Right atrium auricular region (tissue), 2 donors: ENCODE results near the gene MYOM1. TPM values are rescaled to one million over a fixed set of nuclear protein-coding genes. Genes with fewer than 3 reads are reported as not detected.

Experiments used
- DNase-seq: peaks from one replicate; pipeline ENCODE4 v3.0.0-alpha.2; 2019; ENCODE audit warnings: low spot score
- H3K27ac ChIP-seq, 2 donors: fragments of 200-600 bp; sonication (generic); 1 replicate in 1 of 2; 2 replicates in 1 of 2; pipeline ENCODE4 v1.5.1; 2016 to 2019
- H3K27me3 ChIP-seq, 2 donors: fragments of 200-600 bp; sonication (generic); one replicate each; pipeline versions ENCODE4 v1.5.1 to v1.6.0; 2017 to 2019
- H3K36me3 ChIP-seq: fragments of 200-600 bp; sonication (generic); one replicate; pipeline ENCODE4 v1.5.1; 2016
- H3K4me1 ChIP-seq, 2 donors: fragments of 200-600 bp; sonication (generic); one replicate each; pipeline versions ENCODE4 v1.5.1 to v1.6.0; 2017 to 2019
- H3K4me3 ChIP-seq, 2 donors: fragments of 200-600 bp; sonication (generic); 1 replicate in 1 of 2; 2 replicates in 1 of 2; pipeline ENCODE4 v1.5.1; 2017 to 2019; ENCODE audit warnings: mild to moderate bottlenecking in 1 of 2, moderate library complexity in 1 of 2
- H3K9me3 ChIP-seq, 2 donors: fragments of 200-600 bp; sonication (generic); one replicate each; pipeline ENCODE4 v1.5.1; 2019
- total RNA-seq, 2 donors: library from RNA; depleted of rRNA; stranded (reverse); fragments of >200 nt; gene quantifications; one replicate each; pipeline ENCODE4 v1.1.0, GENCODE V29; 2016
- TF ChIP-seq, protein P1 (sequence below), 2 donors: fragments of 200-600 bp; sonication (generic); IDR thresholded peaks; one replicate each; pipeline ENCODE4 v1.5.1; 2019; ENCODE audit warnings: antibody characterized with exemption in 2 of 2

The MYOM1 gene
- total RNA-seq, 2 donors from 2014 or later = 357 to 410 TPM

DNA sequence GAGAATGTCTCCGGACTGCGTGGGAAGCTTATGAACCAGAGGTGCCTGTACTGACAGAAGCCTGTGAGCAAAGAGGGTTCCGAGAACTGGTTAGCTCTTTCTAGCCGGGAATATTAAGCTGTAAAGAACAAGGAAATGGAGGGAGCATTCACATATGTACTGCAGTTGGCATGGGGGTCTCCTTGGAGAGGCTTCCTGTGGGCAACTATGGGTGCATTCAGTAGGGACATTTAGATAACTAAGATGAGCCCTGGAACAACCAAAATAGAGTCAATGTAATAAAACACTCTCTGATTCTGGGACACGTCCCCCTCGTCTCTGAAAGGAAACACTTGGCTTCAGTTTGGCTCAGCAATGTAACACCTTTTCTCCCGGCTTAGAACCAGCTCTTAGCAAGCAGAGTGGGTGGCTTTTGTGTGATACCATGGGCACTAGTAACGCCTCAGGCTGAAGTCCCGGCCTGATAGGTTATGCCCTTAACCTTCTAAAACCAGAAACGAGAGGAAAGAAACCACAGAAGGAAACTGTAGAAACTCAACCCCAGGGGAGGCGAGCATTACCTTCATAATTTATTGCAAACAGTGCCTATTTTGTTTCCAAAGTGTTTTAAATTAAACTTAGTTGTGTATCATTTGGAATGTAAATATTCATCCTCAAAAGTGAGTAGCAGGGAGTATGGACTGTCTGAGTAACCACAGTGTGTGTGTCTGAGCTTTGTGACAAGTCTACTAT is 158.0 kb downstream of the MYOM1 start:
- H3K36me3 ChIP-seq = peaks cover 4% of the 10 kb centered on the region
- TF ChIP-seq, protein P1, sequence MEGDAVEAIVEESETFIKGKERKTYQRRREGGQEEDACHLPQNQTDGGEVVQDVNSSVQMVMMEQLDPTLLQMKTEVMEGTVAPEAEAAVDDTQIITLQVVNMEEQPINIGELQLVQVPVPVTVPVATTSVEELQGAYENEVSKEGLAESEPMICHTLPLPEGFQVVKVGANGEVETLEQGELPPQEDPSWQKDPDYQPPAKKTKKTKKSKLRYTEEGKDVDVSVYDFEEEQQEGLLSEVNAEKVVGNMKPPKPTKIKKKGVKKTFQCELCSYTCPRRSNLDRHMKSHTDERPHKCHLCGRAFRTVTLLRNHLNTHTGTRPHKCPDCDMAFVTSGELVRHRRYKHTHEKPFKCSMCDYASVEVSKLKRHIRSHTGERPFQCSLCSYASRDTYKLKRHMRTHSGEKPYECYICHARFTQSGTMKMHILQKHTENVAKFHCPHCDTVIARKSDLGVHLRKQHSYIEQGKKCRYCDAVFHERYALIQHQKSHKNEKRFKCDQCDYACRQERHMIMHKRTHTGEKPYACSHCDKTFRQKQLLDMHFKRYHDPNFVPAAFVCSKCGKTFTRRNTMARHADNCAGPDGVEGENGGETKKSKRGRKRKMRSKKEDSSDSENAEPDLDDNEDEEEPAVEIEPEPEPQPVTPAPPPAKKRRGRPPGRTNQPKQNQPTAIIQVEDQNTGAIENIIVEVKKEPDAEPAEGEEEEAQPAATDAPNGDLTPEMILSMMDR (IDR thresholded peaks at IDR 0.05) = no peak
- H3K4me3 ChIP-seq = no peak overlapping the region
- no peak for DNase-seq
- peaks cover 0 to 25% of the 10 kb centered on the region in 2 donors for H3K4me1 ChIP-seq
- no peak overlapping the region for H3K27ac ChIP-seq
- H3K27me3 ChIP-seq = no peaks in the 10 kb centered on the region
- no peaks in the 10 kb centered on the region for H3K9me3 ChIP-seq

DNA sequence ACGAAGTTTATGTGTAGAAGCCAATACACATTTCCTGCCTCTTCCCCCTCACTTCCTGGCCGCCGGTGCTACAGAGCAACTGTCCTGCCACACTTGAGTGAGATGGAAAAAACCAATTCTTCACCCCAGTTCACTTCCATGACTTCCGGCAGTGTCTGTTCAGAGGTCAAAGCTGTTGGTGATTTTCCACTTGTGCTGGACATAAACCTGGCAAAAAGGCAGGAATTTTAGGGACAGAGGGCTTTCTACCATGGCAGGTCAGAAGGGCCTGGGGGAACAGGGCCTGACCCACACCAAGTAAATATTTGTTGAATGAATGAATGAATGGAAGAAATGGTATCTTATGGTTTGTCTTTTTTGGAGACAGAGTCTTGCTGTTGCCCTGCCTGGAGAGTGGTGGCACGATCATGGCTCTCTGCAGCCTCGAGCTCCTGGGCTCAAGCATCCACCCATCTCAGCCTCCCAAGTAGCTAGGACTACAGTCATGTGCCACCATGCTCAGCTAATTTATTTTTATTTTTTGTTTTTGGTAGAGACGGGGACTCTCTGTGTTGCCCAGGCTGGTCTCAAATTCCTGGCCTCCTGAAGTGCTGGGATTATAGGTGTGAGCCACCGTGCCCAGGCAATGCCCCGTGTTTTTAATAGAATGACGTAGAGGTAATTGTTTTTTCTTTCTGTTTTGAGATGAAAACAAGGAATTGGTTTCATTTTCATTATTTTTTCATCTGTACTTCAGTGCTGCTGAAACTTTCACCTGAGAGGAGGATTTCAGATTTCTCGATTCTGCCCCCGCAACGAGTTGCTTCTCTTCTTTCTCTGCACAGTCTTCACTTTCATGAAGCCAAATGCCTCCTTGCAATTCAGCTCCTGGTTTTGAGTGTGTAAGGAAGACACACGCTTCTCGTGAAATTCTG is 158.8 kb downstream of the MYOM1 start:
- Histone ChIP-seq H3K36me3 (no peaks in the 10 kb centered on the region), H3K4me3 (no peak overlapping the region), H3K27ac (peak overlapping the region in 1 of 2 donors; percentile 37), H3K27me3 (no peaks in the 10 kb centered on the region), H3K4me1 (peaks cover 0 to 25% of the 10 kb centered on the region in 2 donors), H3K9me3 (no peaks in the 10 kb centered on the region)
- DNase-seq = no peak
- TF ChIP-seq, protein P1 (IDR thresholded peaks at IDR 0.05) = no peak

DNA sequence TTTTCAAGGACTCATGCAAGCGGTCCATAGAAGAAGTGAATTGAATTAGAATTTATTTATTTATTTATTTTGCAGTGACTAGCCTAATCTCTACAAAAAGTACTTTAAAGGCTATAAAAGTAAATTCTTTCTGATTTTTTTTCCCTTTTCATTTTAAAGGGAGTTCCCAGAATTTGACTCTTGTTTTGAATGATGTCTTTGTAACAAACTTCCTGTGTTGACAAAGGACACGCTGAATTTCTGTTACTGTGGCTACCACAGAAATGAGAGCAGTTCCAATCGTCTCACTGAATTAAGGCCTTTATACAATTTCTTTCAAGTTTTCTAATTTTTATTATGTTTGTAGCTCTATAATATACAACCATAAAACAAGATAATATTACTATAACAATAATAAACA is 160.5 kb downstream of the MYOM1 start:
- H3K4me1 ChIP-seq = peaks cover 0 to 25% of the 10 kb centered on the region in 2 donors
- no peaks in the 10 kb centered on the region for H3K27me3 ChIP-seq
- DNase-seq = no peak
- no peak overlapping the region for H3K27ac ChIP-seq
- TF ChIP-seq, protein P1 (IDR thresholded peaks at IDR 0.05) = no peak
- no peak overlapping the region for H3K4me3 ChIP-seq
- H3K9me3 ChIP-seq = no peaks in the 10 kb centered on the region
- no peaks in the 10 kb centered on the region for H3K36me3 ChIP-seq

DNA sequence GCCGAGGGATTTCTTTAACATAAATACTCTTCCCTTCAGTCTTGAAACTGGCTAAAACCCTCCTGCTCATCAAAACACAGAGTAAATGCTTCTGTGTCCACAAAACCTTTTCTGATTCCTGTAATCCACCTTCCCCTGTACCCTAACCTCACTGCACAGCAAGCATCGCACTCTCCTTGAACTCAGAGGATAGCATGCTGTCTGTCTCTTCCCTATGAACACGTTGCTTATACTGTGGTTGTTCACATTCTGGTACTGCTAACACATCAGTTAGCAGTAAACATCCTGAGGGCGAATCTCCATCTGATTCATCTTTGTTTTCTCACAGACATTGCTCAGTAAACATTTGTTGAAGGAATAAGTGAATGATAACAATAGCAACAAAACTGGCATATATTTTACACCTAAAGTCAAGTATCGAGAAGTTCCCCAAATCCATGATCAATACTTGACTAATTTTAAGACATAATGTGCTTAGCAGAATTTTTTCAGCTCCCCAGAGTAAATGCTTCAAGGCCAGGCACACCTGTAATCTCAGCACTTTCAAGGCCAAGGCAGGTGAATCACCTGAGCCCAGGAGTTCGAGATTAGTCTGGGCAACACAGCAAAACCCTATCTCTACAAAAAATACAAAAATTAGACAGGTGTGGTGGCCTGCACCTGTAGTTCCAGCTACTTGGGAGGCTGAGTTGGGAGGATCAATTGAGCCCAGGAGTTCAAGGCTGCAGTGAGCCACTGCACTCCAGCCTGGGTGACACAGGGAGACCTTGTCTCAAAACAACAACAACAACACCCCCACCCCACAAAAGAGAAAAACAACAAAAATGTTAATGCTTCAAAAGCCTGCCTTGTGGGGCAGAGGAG is 161.2 kb downstream of the MYOM1 start:
- DNase-seq = peak; percentile 36
- TF ChIP-seq, protein P1 (IDR thresholded peaks at IDR 0.05) = no peak
- Histone ChIP-seq H3K9me3 (no peaks in the 10 kb centered on the region), H3K36me3 (no peaks in the 10 kb centered on the region), H3K4me1 (peaks cover 0 to 25% of the 10 kb centered on the region in 2 donors), H3K4me3 (no peak overlapping the region), H3K27me3 (no peaks in the 10 kb centered on the region), H3K27ac (no peak overlapping the region)

DNA sequence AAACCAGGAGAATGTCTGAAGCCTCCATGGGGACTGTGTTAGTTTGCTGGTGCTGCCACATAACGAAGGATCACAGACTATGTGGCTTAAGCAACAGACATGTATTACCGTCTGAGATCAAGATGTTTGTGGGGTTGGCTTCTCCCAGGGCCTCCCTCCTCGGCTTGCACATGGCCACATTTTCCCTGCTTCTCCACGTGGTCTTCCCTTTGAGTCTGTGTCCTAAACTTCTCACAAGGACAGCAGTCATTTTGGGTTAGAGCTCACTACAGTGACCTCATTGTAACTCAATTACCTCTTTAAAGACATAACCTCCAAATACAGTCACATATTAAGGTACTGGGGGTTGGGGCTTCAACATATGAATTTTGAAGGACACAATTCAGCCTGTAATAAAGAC is 162.2 kb downstream of the MYOM1 start:
- no peaks in the 10 kb centered on the region for H3K36me3 ChIP-seq
- no peaks in the 10 kb centered on the region for H3K27me3 ChIP-seq
- TF ChIP-seq, protein P1 (IDR thresholded peaks at IDR 0.05) = no peak
- no peak overlapping the region for H3K27ac ChIP-seq
- no peak overlapping the region for H3K4me3 ChIP-seq
- H3K4me1 ChIP-seq = peaks cover 0 to 18% of the 10 kb centered on the region in 2 donors
- no peak for DNase-seq
- no peaks in the 10 kb centered on the region for H3K9me3 ChIP-seq
